Measurements from ENCODE around the gene AP2M1. TPM values are rescaled to one million over a fixed set of nuclear protein-coding genes. Genes with fewer than 3 reads are reported as not detected.

AP2M1 gene
- total and polyA plus RNA-seq, 2 of the 8 experiments (the other 6 are each of a cell fraction or from before 2014, with no cell fraction given) = 403 to 454 TPM

DNA sequence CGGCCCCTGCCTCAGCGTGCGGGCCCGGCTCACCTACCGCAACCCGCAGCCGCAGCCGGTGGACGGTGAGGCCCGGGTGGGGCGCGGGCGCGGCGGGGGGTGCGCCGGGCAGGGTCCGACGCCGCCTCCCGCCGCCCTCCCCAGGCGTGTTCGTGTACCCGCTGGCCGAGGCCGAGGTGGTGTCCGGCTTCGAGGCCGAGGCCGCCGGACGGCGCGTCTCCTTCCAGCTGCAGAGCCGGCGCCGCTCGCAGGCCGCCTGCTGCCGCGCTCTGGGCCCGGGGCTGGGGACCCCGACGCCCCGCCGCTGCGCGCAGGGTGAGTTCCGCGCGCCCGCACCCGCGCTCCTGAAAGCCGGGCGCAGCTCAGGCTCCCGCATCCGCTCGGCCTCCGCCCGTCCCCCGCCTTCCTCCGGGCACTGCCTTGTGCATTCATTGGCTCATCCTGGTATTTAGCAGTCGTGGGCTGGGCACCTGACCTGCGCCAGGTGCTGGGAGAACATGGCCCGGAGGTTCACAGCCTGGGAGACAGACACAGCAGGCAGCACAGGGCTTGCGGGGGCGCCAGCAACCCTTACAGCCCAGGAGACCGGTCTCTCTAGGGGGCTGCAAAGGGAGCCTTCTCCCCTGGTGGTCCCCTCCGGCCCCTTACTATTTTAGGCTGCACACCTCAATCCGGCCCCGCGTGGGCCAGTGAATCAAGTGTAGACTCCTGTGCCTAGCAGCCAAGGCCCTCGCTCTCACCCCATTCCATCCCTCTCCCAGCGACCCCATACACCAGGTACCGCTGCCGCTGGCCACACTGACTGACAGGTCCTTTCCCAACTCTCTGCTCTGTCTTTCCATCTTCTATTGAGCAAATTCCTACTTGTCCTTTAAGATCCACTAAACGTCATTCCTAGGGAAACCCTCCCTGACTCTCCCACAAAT is 56.2 kb downstream of the AP2M1 start:
- Histone ChIP-seq H3K4ac (replicated peaks; ENCODE audit: insufficient read length, low read depth, low read length) (no peak overlapping the region), H3K4me1 (replicated peaks in 1 of 4; ENCODE audit: control insufficient read depth in 3 of 4, insufficient read depth in 4 of 4, low read length in 3 of 4) (peaks cover 0 to 20% (median 4%) of the 10 kb centered on the region in 4 experiments; a peak in 5 of 7 replicates), H3K79me1 (ENCODE audit: low read depth, low read length) (no peaks in the 10 kb centered on the region), H3K23ac (ENCODE audit: insufficient read length) (no peak overlapping the region), H3K56ac (replicated peaks; ENCODE audit: insufficient read length, low read depth, low read length) (no peak overlapping the region), H3K4me3 (ENCODE audit: extremely low read depth in 1 of 4, insufficient read depth in 2 of 4, low read depth in 3 of 4, low read length in 4 of 4) (peak overlapping the region; percentile 16 to 59 (median 40); a peak in 7 of 8 replicates), H4K91ac (replicated peaks; ENCODE audit: insufficient read length, low read length) (no peak overlapping the region), H3K27me3 (replicated peaks in 1 of 4; ENCODE audit: control insufficient read depth in 3 of 4, extremely low read depth in 1 of 4, insufficient read depth in 3 of 4, low read length in 3 of 4) (peaks cover 35 to 60% (median 53%) of the 10 kb centered on the region in 4 experiments), H3K9me3 (ENCODE audit: insufficient read depth in 2 of 2, low read depth in 1 of 2, low read length in 1 of 2) (no peaks in the 10 kb centered on the region), H3K14ac (ENCODE audit: insufficient read length) (no peak overlapping the region), H4K5ac (ENCODE audit: insufficient read length, low read depth, low read length) (no peak overlapping the region), H3K36me3 (ENCODE audit: control insufficient read depth in 2 of 4, insufficient read depth in 4 of 4, low read length in 3 of 4) (peaks cover 0 to 8% (median 0%) of the 10 kb centered on the region in 4 experiments; a peak in 1 of 8 replicates), H3K9ac (replicated peaks in 1 of 4; ENCODE audit: extremely low read depth in 1 of 4, low read depth in 3 of 4, low read length in 3 of 4) (no peak overlapping the region), H2BK5ac (ENCODE audit: low read depth, low read length) (no peak overlapping the region), H2BK15ac (ENCODE audit: low read length) (no peak overlapping the region), H2AFZ (ENCODE audit: low read length) (no peak overlapping the region), H3K4me2 (ENCODE audit: insufficient read depth in 1 of 2, low read depth in 2 of 2, low read length in 2 of 2) (peak overlapping the region; percentile 61 to 96), H3K18ac (ENCODE audit: extremely low read depth, low read length) (no peak overlapping the region; the same call in 1 of the 2 replicates), H3K23me2 (ENCODE audit: low read depth, low read length) (peaks cover 11% of the 10 kb centered on the region; the same call in 1 of the 2 replicates), H4K8ac (ENCODE audit: extremely low read depth, insufficient read depth, low read length) (peak overlapping the region; percentile 41; the same call in 1 of the 2 replicates), H2BK12ac (ENCODE audit: low read depth, low read length) (no peak overlapping the region), H2BK120ac (replicated peaks; ENCODE audit: low read depth, low read length) (no peak overlapping the region), H4K20me1 (replicated peaks in 1 of 2; ENCODE audit: control insufficient read depth in 1 of 2, insufficient read depth in 2 of 2, low read length in 2 of 2) (peaks cover 4 to 7% of the 10 kb centered on the region in 2 experiments), H3K79me2 (ENCODE audit: control insufficient read depth in 1 of 2, insufficient read depth in 2 of 2, low read length in 2 of 2) (no peaks in the 10 kb centered on the region), H2BK20ac (ENCODE audit: low read length) (no peak overlapping the region), H2AK5ac (ENCODE audit: low read depth, low read length) (no peak overlapping the region), H3K27ac (ENCODE audit: low read depth, low read length) (no peak overlapping the region)
- FAIRE-seq (no peak), DNase-seq (ENCODE audit: low read depth in 1 of 2, low spot score in 2 of 2) (peak in 1 of 2 experiments; percentile 57)
- WGBS, 2 experiments (ENCODE audit: extremely low coverage in 1 of 2, insufficient coverage in 1 of 2, insufficient read length in 1 of 2, insufficient replicate concordance in 2 of 2, low coverage in 1 of 2, low lambda C conversion rate in 2 of 2, missing lambda C conversion rate in 1 of 2) = 27% methylated on average over 28 of the region's 79 CpGs; no CpG with 5 or more reads in 1 of the 2 experiments
- CTCF ChIA-PET (ENCODE audit: partially characterized antibody) = interaction anchor here (0.8 to 10.3 kb wide), 9 partner anchors 9 to 59 kb away, joined by 3 to 183 read pairs (median 3); partner anchors contain the start of genes CAMK2N2 and EEF1AKMT4
- POLR2A ChIA-PET (ENCODE audit: partially characterized antibody) = interaction anchor here (0.6 to 1.8 kb wide), 6 partner anchors 9 to 89 kb away, joined by 3 to 10 read pairs (median 4); partner anchors contain the start of gene EEF1AKMT4
- TF ChIP-seq CBX5 (IDR thresholded peaks at IDR 0.05; ENCODE audit: low read depth, low read length) (no peak), GABPA (IDR thresholded peaks at IDR 0.05; ENCODE audit: borderline replicate concordance, insufficient read depth, low read length) (0 out of 2 replicates have a peak, but pooled peaks have one; percentile 25), RNF2 (IDR thresholded peaks at IDR 0.05; ENCODE audit: borderline replicate concordance, low read depth, low read length, missing control alignments, poor library complexity, severe bottlenecking) (peak; percentile 7), PHF8 (conservative IDR thresholded peaks at IDR 0.05; ENCODE audit: low read depth, low read length) (no peak), TEAD4 (IDR thresholded peaks at IDR 0.05; ENCODE audit: low read depth, low read length) (no peak), SAP30 (IDR thresholded peaks at IDR 0.05; ENCODE audit: insufficient read depth, insufficient replicate concordance, low read length) (no peak), CBX8 (IDR thresholded peaks at IDR 0.05; ENCODE audit: borderline replicate concordance, low read depth, low read length) (no peak), ZNF274 (IDR thresholded peaks at IDR 0.05; ENCODE audit: borderline replicate concordance, extremely low read depth, low read length) (no peak)
- TF ChIP-seq, protein P1, sequence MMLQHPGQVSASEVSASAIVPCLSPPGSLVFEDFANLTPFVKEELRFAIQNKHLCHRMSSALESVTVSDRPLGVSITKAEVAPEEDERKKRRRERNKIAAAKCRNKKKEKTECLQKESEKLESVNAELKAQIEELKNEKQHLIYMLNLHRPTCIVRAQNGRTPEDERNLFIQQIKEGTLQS (IDR thresholded peaks at IDR 0.05; ENCODE audit: insufficient read depth, low read depth, low read length) = no peak
